NCI-H2171 (cell line): ENCODE results near the gene ASB7.

Source experiments
- DNase-seq: peaks from one replicate; lab custom pipeline; 2025; lab: John Stamatoyannopoulos, UW

The ASB7 gene

GRCh38 chr15:100597862-100598261, 4.5 kb upstream of the ASB7 start:
- DNase-seq: no peak

- DNase-seq: no peak
These were observed 3.7 kb upstream of the ASB7 start for GRCh38 chr15:100598655-100599054.

- DNase-seq: no peak
These were observed 1.2 kb upstream of the ASB7 start for GRCh38 chr15:100601163-100601562.

- DNase-seq: peak; percentile 56
These were observed 749 bp upstream of the ASB7 start for GRCh38 chr15:100601617-100602063.

GRCh38 chr15:100602823-100603393, 519 bp downstream of the ASB7 start:
- no peak for DNase-seq

- no peak for DNase-seq
These were observed 10.2 kb downstream of the ASB7 start for GRCh38 chr15:100612539-100612938.

- no peak for DNase-seq
These were observed 10.8 kb downstream of the ASB7 start for GRCh38 chr15:100613208-100613607.

- DNase-seq: no peak
These were observed 11.9 kb downstream of the ASB7 start for GRCh38 chr15:100614336-100614735.

- no peak for DNase-seq
These were observed 12.5 kb downstream of the ASB7 start for GRCh38 chr15:100614918-100615317.

- DNase-seq: no peak
These were observed 13.4 kb downstream of the ASB7 start for GRCh38 chr15:100615801-100616200.

GRCh38 chr15:100616700-100617099, 14.3 kb downstream of the ASB7 start:
- no peak for DNase-seq

- DNase-seq: no peak
These were observed 20.9 kb downstream of the ASB7 start for GRCh38 chr15:100623301-100623700.

- DNase-seq: peak; percentile 21
These were observed 25.5 kb downstream of the ASB7 start for GRCh38 chr15:100627789-100628395.

GRCh38 chr15:100628746-100629145, 26.4 kb downstream of the ASB7 start:
- DNase-seq: no peak

GRCh38 chr15:100631831-100632230, 29.4 kb downstream of the ASB7 start:
- DNase-seq: no peak

GRCh38 chr15:100633763-100634075, 31.3 kb downstream of the ASB7 start:
- DNase-seq: no peak

GRCh38 chr15:100635406-100636071, 33.1 kb downstream of the ASB7 start:
- no peak for DNase-seq

- DNase-seq: no peak
These were observed 35.9 kb downstream of the ASB7 start for GRCh38 chr15:100638177-100638730.

GRCh38 chr15:100642213-100642949, 40.0 kb downstream of the ASB7 start:
- DNase-seq: no peak

GRCh38 chr15:100642950-100643338, 40.6 kb downstream of the ASB7 start:
- DNase-seq: no peak

- DNase-seq: no peak
These were observed 43.3 kb downstream of the ASB7 start for GRCh38 chr15:100645671-100646070.

- no peak for DNase-seq
These were observed 46.6 kb downstream of the ASB7 start for GRCh38 chr15:100648951-100649350.

GRCh38 chr15:100650685-100651084, 48.3 kb downstream of the ASB7 start:
- DNase-seq: no peak
